ENCODE measurements around the gene SMIM36.
"Not testable (repeated sequence)": the region's sequence is repeated elsewhere in the genome, so short reads cannot be mapped to it uniquely, and the experiment has no call there.

SMIM36 gene

GRCh38 chr17:55433629-55434422, 77.4 kb downstream of the SMIM36 start:
- peak; percentile 82 for DNase-seq (ENCODE audit: low read depth)

- DNase-seq (ENCODE audit: low read depth), result no peak
Measured at GRCh38 chr17:55433029-55433628, 78.1 kb downstream of the SMIM36 start.

GRCh38 chr17:55432358-55433028, 78.8 kb downstream of the SMIM36 start:
- DNase-seq (ENCODE audit: low read depth), result no peak

- DNase-seq (ENCODE audit: low read depth), result not testable (repeated sequence)
Measured at GRCh38 chr17:55431914-55432313, 79.3 kb downstream of the SMIM36 start.

GRCh38 chr17:55430541-55431288, 80.5 kb downstream of the SMIM36 start:
- no peak for DNase-seq (ENCODE audit: low read depth)

- DNase-seq (ENCODE audit: low read depth), result no peak
Measured at GRCh38 chr17:55427587-55427882, 83.7 kb downstream of the SMIM36 start.

GRCh38 chr17:55426851-55427586, 84.2 kb downstream of the SMIM36 start:
- DNase-seq (ENCODE audit: low read depth), result no peak

GRCh38 chr17:55424893-55425540, 86.2 kb downstream of the SMIM36 start:
- DNase-seq (ENCODE audit: low read depth), result no peak

- DNase-seq (ENCODE audit: low read depth), result no peak
Measured at GRCh38 chr17:55423535-55423934, 87.7 kb downstream of the SMIM36 start.

GRCh38 chr17:55422828-55423164, 88.5 kb downstream of the SMIM36 start:
- not testable (repeated sequence) for DNase-seq (ENCODE audit: low read depth)

- no peak for DNase-seq (ENCODE audit: low read depth)
Measured at GRCh38 chr17:55421179-55421934, 89.9 kb downstream of the SMIM36 start, which contains the start of gene MMD. Gene MMD (minus strand): TSS chr17:55421835. CDS start chr17:55421695, 140 bp downstream.

GRCh38 chr17:55420776-55421178, 90.5 kb downstream of the SMIM36 start:
- no peak for DNase-seq (ENCODE audit: low read depth)

- no peak for DNase-seq (ENCODE audit: low read depth)
Measured at GRCh38 chr17:55420067-55420775, 91.0 kb downstream of the SMIM36 start.

- DNase-seq (ENCODE audit: low read depth), result no peak
Measured at GRCh38 chr17:55418369-55419268, 92.6 kb downstream of the SMIM36 start.

GRCh38 chr17:55417411-55418268, 93.6 kb downstream of the SMIM36 start:
- DNase-seq (ENCODE audit: low read depth), result no peak

GRCh38 chr17:55416470-55417052, 94.7 kb downstream of the SMIM36 start:
- DNase-seq (ENCODE audit: low read depth), result no peak

- DNase-seq (ENCODE audit: low read depth), result no peak
Measured at GRCh38 chr17:55416000-55416399, 95.3 kb downstream of the SMIM36 start.

- no peak for DNase-seq (ENCODE audit: low read depth)
Measured at GRCh38 chr17:55414983-55415382, 96.3 kb downstream of the SMIM36 start.
